GM13976 (cell line): Measurements from ENCODE around the gene SOCS4.

Experiments
- DNase-seq: peaks from one replicate; pipeline ENCODE4 v3.0.0; 2012; ENCODE audit warnings: low spot score
- in situ Hi-C: fragments of 300-500 bp; cut with MboI; formaldehyde crosslinking; loops from one replicate; pipeline ENCODE4 v1.12.0; 2022; ENCODE audit warnings: low sequenced_read_pairs, mixed read lengths, inconsistent platforms; ENCODE audit not compliant: unreplicated experiment
- TF ChIP-seq, protein P1 (sequence below): IDR thresholded peaks from 2 replicates; pipeline ENCODE4 v1.5.1; 2012; ENCODE audit warnings: borderline replicate concordance, mild to moderate bottlenecking; ENCODE audit not compliant: insufficient read depth; ENCODE audit errors: extremely low read depth, missing control alignments, control extremely low read depth

Gene SOCS4

DNA sequence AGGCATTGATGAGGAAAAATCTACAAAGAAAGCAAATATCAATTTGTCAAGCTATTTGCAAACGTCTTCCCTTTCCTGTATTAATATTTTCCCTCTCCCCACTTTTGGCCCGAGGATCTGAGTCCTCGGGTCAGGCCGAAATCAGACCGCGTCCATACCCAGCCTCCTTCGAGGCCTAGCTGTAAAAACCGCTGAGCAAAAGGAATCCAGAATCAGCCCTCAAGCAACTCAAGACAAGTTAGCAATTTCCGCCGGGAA is 24.1 kb downstream of the SOCS4 start:
- in situ Hi-C loops = no loop called here
- TF ChIP-seq, protein P1, sequence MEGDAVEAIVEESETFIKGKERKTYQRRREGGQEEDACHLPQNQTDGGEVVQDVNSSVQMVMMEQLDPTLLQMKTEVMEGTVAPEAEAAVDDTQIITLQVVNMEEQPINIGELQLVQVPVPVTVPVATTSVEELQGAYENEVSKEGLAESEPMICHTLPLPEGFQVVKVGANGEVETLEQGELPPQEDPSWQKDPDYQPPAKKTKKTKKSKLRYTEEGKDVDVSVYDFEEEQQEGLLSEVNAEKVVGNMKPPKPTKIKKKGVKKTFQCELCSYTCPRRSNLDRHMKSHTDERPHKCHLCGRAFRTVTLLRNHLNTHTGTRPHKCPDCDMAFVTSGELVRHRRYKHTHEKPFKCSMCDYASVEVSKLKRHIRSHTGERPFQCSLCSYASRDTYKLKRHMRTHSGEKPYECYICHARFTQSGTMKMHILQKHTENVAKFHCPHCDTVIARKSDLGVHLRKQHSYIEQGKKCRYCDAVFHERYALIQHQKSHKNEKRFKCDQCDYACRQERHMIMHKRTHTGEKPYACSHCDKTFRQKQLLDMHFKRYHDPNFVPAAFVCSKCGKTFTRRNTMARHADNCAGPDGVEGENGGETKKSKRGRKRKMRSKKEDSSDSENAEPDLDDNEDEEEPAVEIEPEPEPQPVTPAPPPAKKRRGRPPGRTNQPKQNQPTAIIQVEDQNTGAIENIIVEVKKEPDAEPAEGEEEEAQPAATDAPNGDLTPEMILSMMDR = no peak
- DNase-seq = no peak

DNA sequence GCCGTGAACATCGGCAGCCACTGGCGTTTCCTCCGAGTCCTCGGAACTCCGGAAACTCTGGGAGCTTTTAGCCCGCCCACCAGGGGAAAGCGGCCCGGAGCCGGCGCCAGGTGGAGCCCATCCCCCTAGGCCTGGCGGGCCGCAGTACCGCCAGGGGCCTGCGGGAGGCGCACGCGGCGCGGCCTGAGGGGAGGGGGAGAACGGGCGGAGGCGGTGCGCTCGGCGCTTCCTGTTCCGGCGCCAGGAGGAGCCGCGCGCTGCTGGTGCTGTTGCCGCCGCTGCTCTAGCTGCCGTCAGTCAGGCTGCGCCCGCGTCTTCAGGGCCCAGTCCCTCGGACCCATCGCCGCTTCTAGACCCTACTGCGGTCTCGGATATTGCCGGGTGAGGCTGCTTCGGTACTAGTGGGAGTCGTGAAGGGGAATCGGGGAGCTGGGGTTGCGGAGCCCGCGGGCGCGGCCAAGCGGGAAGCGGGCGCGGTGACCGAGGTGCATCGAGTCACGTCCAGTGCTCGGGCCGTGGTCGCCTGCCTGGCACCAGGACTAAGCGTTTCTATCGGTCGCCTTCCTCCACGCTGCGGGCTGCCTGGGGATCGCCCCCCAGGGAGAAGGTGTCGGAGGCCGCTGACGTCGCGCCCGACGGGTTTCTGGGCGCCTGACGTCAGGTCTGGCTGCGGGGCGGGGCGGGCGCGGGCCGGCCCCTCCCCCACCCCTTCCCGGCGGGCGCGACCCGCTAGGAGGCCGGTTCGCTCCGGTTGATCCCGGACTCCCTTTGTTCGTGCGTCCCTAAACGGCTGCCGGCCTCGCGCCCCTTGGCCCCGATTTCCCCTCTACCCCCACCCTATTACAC is 24.6 kb downstream of the SOCS4 start, which contains the start of gene MAPK1IP1L:
TSS of gene MAPK1IP1L (plus strand) at position 225 of the 846 bp plus-strand sequence. CDS start 10,037 bp downstream, outside the sequence.
- in situ Hi-C loops = no loop called here
- TF ChIP-seq, protein P1 = peak; percentile 99
- DNase-seq = peak; percentile 96

DNA sequence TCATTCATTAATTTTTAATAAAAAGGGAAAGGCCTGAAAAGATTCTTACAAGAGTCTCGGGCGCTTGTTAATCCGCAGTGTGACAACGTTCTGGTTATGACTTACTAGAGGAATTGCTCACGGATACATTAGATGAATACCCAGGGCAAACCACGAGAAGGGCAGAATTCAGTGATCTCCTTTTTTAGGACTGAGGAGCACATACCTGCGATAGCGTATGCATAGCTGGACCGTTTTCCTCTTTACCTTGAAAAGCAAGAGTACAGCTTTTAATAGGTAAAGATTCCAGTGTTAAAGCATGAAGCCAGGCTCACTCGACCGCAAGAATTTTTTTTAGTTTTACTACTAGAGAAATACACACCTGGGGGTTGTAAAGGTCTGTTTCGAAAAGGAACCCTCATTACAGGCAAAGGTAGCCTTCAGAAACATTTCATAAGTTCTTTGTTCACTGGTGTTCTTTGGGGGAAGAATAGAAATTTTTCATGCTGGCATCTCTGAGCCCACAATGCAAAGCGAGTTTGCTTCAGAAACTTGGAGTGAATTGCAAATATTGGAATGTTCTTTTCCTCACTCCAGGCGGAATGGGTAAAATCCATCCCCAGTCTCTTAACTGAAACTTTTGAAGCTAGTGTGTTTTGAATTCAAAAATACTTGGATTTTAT is 25.4 kb downstream of the SOCS4 start:
- DNase-seq = peak; percentile 32
- in situ Hi-C loops = no loop called here
- TF ChIP-seq, protein P1 = no peak

DNA sequence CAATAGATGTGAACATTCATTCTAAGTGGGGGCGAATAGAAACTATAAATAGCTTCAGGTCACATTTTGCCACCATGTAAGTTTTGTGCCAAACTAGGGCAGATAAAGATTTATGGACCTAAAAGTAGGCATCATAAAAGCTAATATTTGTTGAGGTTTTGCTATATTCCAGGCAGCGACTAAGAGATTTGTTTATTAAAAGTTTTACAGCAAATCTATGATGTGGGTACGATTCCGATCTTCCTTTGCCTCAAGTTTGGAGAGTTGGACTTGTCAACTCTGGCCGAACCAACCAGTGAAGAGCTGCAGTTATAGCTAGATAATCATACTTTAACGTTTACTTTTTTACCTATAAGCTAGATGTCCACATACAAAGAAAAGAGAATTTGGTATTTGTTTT is 26.0 kb downstream of the SOCS4 start:
- in situ Hi-C loops = no loop called here
- TF ChIP-seq, protein P1 = no peak
- DNase-seq = no peak

DNA sequence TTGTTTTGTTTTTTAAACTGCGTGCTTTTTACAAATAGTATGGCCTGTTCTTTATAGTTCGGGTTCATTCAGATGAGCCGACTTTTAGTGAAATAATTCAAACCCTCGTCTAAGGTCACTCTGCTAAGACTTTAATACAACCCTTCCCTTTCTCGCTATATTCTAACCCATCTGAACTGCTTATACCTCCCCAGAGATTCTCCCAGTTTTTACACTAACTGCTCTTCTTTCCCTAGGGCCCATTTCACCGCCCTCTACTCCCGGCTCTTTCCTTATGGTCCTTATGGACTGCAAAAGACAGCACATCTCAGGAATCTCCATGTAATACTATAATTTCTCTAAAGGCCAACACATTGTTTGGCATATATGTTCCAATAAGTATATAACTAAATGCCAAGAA is 26.5 kb downstream of the SOCS4 start:
- in situ Hi-C loops = no loop called here
- no peak for DNase-seq

DNA sequence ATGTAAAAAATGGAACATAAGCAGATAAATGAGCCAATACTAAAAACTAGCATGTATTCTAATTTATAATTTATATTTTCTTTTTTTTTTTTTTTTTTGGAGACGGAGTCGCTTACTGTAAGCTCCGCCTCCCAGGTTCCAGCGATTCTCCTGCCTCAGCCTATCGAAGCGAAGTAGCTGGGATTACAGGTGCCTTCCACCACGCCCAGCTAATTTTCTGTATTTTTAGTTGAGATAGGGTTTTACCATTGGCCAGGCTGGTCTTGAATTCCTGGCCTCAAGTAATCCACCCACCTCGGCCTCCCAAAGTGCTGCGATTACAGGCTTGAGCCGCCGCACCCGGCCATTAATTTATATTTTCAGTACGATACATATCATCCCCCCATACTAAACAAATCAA is 27.1 kb downstream of the SOCS4 start:
- in situ Hi-C loops = no loop called here
- TF ChIP-seq, protein P1 = no peak
- DNase-seq = no peak

More for the DNA sequence above, 26.5 kb downstream of the SOCS4 start:
- TF ChIP-seq, protein P1 = no peak

DNA sequence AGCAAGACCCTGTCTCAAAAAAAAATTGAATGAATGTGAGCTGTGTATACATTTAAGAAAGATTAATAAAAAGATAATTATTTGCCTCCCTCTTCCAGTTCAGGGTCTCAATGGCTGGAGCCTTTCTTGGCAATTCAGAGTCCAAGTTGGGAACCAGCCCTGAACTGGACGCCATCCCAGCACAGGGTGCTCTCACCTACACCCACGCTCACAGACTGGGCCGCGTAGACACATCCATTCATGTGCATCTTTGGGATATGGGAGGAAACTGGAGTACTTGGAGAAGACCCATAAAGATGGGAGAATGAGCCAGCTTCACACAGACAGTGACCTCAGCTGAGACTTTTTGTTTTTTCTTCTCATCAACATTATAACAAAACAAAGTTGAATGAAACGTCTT is 30.9 kb downstream of the SOCS4 start:
- in situ Hi-C loops = no loop called here
- TF ChIP-seq, protein P1 = no peak
- DNase-seq = no peak
